ENCODE results near the gene SPOP.
"Not testable (repeated sequence)": the region's sequence is repeated elsewhere in the genome, so short reads cannot be mapped to it uniquely, and the experiment has no call there.

Gene SPOP

DNA sequence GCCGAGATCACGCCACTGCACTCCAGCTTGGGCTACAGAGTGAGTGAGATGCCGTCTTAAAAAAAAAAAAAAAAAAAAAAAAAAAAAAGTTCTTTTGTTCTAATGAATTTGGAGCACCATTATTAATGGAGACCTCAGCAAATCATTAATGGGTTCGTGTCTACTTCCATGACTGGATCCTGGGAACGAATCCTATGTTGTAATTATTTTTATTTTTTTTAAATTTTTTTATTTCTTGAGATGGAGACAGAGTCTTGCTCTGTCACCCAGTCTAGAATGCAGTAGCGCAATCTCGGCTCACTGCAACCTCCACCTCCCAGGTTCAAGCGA is 30.7 kb downstream of the SPOP start:
- DNase-seq (ENCODE audit: low spot score) = no peak

DNA sequence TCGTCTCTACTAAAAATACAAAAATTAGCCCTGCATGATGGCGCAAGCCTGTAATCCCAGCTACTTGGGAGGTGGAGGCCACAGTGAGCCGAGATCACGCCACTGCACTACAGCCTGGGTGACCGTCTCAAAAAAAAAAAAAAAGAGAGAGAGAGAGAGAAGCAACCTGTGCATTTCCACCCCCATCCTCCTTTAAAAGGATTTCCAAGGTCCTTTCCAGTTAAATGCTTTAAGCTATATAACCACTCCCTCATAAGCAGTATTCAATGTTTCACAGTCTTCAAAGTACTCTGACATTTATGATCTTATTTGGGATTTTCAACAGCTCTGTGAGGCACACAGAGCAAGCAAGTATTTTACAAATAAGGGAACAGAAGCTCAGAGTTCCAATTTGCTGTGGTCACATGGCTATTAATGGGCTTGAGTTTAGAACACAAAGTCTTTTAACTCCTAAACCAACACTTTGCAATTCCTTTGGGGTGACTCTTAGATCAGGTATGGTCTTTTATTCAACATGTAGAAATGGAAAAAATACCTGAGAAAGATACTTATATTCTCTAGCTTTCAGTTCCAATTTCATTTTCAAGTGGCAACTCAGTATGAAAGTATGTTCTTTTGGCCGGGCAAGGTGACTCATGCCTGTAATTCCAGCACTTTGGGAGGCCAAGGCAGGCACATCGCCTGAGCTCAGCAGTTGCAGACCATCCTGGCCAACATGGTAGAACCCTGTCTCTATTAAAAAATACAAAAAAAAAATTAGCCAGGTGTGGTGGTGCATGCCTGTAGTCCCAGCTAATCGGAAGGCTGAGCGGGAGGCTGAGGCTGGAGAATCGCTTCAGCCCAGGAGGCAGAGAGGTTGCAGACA is 31.3 kb downstream of the SPOP start:
- DNase-seq (ENCODE audit: low spot score) = peak; percentile 49

DNA sequence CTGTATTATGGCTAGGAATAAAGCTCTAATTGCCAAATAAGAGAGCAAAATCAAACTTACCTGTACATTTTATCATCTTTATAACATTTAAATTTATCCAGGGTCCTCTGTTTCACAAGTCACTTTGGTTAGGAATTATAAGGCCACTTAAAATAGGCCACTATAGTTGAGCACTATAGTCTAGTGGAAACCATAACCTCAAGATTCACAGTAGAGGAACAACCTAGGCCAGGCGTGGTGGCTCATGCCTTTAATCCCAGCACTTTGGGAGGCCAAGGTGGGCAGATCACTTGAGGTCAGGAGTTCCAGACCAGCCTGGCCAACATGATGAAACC is 31.9 kb downstream of the SPOP start:
- not testable (repeated sequence) for DNase-seq (ENCODE audit: low spot score)

DNA sequence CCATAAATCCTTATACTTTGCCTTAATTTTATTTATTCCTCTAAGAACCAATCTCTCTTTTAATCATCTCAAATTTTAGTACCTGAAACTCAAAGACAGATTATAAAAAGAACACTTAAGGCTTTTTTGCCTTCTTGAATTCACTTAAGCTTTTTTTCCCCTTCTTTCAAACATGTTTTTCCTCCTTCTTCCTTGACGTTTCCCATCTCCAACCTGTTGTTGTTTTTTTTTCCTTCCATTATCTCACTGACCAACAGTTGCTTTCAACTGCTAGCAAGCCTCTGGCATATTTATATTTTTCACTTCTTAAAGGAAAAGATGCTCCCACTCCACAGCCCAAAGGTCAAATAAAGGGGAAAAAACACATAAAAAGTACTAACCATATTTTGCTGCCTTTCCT is 32.2 kb downstream of the SPOP start:
- no peak for DNase-seq (ENCODE audit: low spot score)

DNA sequence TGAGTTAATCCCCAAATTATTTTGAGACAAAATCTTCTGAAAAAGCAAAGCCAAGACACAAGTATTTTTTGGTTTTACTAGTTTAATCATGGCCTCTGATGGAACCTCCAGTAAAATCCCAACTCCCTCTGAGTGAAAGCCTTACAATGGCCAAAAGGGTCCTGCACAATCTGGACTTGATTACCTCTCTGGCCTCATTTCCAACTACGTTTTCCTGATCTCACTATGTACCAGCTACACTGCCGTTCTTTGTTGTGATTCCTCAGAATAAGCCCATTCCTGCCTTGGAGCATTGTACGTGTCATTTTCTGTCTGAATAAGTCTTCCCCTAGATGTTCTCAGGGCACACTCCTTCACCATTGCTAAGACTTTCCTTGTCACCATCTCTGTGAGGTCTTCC is 37.3 kb downstream of the SPOP start:
- DNase-seq (ENCODE audit: low spot score) = no peak

DNA sequence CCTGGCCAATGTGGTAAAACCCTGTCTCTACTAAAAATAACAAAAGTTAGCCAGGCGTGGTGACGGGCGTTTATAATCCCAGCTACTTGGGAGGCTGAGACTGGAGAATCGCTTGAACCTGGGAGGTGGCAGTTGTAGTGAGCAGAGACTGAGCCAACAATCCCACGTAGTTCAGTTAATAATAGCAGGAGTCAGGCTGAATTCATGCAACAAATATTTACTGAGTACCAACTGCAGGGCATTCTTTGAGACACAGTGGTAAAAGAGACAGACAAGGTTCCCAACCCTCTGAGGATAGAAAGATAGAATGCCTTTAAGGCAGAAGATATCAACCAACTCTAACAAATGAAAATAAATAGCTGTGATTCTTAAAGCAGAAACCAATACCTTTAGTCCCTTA is 39.1 kb downstream of the SPOP start:
- no peak for DNase-seq (ENCODE audit: low spot score)

DNA sequence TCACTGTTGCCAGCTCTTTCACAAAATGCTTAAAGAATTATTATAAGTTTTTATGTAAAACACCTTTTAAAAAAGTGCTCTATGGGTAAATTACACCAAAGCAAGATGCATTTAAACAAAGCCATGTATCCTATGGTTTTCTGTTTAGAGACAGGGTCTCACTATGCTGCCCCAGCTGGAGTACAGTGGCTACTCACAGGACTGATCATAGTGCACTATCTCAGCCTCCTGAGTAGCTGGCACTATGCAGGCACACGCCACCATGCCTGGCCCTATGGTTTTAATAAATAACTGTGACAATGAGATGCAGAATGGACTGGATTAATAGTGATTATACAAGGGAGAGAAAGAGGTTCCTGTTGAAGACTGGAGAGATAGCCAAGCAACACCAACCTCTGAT is 40.2 kb downstream of the SPOP start:
- no peak for DNase-seq (ENCODE audit: low spot score)

DNA sequence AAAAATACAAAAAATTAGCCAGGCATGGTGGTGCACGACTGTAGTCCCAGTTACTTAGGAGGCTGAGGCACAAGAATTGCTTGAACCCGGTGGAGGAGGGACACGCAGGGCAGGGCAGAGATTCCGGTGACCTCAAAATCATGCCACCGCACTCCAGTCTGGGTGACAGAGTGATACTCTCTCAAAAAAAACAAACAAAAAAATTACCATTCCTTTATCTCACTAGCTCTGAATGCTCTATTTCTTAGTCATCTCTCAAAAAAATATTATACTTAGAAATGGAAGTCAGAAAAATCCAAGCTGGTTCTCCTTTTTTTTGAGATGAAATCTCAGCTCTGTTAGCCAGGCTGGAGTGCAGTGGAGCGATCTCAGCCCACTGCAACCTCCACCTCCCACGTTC is 40.8 kb downstream of the SPOP start:
- DNase-seq (ENCODE audit: low spot score) = no peak

DNA sequence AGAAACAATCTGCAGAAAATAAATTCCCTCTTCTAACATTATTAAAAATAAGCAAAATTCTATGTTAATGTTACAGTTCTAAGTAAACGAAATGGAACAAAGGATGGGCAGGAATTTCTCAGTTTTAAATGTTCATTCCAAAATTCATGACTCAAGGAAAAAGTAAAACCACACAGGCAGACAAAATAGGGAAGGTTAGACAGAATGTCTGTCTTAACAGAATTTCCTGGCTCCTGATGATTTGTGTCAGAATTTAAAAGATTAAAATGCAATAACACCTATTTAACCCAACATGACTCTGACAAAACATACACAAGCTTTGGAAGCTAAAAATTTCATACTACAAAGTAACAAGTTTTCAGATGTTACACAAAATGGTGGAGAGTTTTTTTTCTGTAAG is 42.8 kb downstream of the SPOP start:
- no peak for DNase-seq (ENCODE audit: low spot score)

DNA sequence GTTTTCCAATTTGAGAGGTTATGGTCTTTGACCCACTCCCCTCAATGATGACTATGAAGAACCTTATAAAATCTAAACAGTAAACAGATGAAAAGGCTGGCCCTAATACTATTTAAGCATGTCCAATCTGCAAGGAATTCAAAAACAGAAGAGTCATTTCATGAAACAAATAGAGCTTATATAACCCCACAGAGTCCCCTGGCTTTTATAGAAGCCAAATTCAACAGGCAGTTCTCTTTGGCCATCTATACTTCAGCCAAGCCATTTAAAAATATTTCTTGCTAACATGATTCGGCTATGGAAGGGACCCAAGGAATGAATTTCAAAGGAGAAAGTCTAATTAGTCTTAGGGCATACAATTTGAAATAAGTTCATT is 43.4 kb downstream of the SPOP start:
- no peak for DNase-seq (ENCODE audit: low spot score)

DNA sequence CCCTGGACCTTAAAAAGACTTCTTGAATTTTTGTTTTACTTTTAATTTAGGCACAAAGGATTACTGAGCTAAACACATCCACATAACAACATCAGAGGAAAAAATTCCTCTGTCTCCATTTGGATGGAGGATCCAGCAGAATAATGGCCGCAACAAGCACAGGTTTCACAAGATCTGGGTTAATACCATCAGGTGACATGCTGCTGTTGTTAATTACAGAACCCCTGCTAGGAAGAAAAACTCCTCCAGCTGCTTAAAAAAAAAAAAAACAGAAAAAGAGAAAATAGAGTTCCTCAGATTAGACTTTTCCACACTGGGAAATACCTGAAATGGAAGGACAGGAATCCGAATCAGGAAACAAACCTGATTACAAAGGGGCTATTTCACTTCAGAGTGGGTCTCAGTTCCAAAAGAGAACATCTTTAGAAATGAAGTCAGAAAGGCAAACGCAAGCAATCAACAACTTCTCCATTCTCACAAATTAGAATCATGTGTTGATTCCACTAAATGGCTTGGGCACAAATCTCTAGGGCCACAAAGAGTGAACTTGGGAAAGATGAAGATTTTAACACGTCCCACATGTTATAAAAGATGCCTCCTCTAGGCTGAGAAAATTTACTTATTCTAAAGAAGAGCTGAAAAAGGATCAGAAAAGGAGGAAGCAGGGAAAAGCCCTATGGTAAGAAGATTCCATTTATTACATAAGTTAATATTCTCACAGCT is 44.0 kb downstream of the SPOP start:
- no peak for DNase-seq (ENCODE audit: low spot score)

DNA sequence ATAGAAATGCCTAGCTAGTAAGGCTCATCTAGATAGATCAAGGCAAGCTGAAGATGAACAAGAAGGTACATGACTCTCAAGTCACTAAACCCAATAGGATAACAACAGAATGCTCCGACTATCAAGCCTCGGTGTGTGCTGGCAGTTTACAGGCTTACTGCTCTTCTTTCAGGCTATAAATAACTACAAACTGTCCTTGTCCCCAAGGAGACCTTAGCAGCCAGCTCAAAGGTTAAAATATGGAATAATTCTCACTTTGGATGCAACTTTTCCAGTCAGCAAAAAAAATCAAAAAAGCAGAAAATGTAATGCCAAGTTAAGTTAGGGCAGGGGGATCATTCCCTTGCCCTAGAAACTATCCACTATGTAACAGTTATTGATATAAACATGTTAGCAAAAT is 44.6 kb downstream of the SPOP start:
- no peak for DNase-seq (ENCODE audit: low spot score)

DNA sequence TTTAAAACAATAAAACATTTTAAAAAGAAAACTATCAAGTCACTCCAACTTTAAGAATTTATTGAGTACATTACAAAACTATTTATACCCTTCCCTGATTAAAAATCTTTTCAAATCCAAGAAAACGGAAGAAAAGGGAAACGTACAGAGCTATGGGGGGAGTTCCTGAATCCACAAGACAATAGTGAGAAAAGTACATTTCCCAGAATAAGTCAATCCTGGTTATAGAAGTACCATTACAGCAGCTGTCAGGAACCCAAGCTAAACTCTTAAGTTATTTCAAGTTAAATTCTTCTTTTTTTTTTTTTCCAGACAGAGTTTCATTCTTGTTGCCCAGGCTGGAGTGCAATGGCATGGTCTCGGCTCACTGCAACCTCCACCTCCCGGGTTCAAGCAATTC is 45.7 kb downstream of the SPOP start:
- DNase-seq (ENCODE audit: low spot score) = no peak

DNA sequence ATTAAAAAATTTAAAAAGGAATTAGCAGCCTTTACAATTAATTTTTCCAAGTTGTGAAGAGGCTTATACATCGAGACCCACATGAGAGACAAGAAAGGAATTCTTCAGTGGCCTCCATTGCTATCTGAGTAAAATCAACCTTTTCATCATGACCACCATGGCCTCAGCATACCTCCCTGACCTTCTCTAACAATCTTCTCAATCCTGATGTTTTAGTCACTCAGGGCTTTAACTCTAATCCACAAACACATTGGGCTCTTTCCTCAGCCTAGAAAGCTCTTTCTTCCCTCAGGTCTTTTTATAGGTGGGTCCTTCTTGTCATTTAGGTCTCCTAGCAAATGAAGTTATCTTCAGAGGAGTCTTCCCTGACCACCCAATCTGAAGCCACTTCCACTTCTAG is 46.4 kb downstream of the SPOP start:
- no peak for DNase-seq (ENCODE audit: low spot score)

DNA sequence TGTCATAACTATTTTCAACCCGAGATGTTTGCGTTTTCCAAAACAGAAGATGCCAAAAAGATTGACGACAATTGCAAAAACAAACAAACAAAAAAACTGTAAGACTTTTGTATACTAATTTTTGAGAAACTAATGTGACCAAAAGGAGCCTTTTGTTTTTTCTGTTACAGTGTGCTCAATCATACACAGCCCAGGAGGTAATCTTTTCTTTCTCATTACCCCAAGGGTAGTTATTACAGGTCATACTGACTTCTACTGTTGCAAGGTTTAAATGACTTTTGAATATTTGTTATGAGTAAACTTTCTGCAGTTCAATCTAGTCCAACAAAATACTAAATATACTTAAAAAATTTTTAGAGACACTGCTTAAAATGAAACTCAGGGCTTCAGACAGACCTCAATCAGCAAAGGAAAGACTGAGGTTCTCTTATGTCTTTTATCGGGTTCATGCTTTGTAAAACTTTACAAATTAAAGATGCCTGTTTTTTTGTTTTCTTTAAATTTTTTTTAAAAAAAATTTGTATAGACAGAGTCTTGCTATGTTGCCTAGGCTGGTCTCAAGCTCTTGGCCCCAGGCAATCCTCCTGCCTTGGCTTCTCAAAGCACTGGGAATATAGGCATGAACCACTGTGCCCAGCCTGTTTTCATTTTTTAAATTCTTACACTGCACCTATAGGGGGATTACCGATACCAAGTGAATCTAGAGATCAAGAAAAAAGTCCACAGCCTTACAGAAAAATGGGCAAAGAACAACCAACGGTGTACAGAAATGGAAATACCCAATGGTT is 47.6 kb downstream of the SPOP start:
- no peak for DNase-seq (ENCODE audit: low spot score)

DNA sequence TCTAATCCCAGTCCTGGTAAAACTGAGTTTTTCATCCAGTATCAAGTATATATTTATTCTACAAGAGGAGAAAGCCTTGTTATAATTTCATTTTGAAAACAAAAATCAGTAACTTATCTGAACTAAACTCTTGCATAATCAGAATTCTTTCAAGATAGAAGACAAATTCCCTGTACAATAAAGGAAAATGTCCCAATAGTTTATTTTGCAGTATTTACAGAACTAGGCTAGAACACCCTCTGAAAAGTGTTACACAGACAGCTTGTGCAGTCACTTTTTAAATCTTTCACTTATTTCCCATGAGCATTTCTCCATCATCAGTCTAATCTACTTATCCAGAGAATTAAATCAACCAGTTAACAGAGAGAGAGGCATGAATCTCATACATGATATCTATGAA is 48.5 kb downstream of the SPOP start:
- no peak for DNase-seq (ENCODE audit: low spot score)

DNA sequence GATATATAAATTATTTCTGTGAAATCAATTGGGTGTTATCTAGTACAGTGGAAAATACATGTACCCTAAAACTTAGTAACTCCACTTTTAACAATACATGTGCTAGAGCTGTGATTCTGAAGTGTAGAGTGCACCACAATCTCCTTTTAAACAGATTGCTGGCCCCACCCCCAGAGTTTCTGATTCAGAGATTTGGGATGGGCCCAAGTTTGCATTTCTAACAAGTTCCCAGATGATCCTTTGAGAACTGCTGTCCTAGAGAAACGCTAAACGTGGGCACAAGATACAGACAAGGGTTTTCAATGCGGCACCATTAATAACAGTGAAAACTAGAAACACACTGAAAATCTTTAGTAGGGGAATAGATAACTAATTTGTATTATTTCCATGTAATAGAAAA is 53.0 kb downstream of the SPOP start:
- no peak for DNase-seq (ENCODE audit: low spot score)

DNA sequence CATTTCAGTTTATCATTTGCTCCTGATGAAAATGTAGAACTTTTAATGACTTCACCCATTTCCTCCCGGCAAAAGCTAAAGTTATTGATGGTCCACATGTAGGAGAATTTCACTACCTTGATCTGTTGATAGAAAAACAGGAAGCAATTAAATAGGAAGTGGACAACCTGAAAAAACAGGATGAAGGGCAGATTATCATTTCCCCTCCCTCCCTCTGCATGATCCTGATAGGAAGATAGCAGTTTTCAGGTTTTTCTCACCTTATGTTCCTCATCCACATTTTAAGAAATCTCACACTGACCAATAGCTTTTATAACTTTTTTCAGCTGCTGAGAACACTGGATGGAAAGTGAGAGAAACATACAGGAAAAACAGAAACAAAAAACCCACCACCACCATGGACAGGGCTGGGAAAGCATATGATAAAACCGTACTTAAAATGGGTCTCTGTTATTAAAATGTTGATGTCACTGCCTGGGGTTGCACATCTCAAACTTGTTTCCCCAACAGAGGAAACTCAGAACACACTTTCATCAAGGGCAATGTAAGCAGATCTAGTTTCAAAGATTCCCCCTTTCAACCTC is 55.9 kb downstream of the SPOP start:
- no peak for DNase-seq (ENCODE audit: low spot score)

DNA sequence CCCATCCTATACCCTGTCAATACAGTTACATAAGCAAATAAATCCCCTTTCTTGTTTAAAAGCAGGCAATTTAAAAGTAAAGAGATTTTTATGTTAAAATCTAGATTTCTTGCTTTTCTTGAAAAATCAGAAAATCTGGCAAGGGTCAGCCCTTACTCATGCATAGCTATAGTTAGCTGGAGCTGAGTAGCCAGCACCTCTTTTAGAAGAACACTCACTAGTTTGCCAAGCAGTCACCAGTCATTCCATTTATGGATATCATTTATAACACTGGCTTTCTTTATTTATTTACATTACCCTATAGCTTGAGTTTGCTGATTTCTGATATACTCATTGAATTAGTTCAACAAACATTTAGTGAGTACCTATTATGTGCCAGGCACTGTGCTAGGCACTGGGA is 56.5 kb downstream of the SPOP start:
- DNase-seq (ENCODE audit: low spot score) = no peak

DNA sequence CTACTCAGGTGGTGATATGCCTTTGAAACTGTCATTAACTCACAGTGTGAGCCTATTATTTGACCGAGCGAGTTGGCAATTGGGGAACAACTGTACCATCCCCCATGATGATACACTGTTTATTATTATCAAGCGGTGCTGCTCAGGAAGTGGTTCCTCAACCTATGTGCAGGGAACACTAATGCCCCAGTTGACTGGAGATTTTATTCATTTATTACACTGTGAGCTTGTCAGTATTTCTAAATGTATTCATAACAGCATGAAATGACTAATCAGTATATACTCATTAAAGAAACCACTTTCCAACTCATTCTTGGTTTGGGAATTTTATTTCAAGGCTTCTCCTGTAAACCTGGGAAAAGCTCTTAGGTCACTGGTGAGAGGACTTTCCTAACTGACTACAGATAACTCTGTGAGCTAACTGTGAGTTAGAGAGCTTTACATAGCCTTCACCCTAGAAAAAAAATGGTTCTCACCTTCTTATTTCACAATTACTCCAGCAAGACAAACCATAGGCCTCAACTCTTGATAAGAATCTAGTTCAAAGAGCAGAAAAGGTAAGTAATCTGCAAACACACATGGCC is 59.8 kb downstream of the SPOP start:
- DNase-seq (ENCODE audit: low spot score) = no peak

DNA sequence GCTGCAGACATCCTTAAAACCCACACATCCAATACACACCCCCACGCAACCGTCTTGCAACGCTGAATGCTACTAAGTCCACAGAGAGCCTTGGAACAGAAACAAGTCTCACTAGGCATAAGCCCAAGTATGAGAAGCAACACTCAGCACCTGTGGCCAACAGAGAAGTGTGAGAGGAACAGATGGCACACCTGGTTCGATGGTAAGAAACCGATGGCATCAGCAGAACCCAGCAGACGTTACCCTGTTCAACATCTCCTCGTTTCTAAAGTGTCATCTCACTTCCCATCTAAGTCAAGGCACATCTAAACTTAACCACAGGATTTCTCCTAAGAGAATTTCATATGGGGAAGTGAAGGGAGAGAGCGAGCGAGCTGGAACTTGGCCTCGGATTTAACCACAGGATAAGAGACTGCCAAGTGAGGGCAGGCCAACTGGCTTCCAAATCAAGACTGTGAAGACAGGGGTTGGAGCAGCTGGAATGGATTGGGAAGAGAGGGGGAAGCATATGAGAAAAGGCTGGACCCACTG is 61.2 kb downstream of the SPOP start:
- DNase-seq (ENCODE audit: low spot score) = no peak

DNA sequence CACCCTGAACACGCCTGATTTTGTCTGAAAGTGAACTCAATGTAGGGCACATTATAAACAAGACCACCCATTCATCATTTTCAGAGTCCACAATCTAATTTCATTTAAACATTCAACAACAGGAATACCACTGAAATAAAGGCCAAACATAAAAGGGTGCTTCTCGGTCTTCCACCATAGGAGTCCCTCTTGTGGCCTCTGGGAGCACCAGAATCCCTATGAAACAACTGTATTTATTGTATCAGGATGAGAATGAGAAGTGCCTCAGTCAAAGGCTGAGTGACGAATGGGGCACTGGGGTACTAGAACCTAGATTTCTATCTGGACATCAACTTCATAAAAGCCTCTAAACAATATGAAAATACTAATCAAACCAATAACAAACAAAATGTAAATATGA is 61.8 kb downstream of the SPOP start:
- DNase-seq (ENCODE audit: low spot score) = peak; percentile 26
